ENCODE measurements around the gene MRPL24. TPM values are rescaled to one million over a fixed set of nuclear protein-coding genes. Genes with fewer than 3 reads are reported as not detected.
"Not testable (repeated sequence)": the region's sequence is repeated elsewhere in the genome, so short reads cannot be mapped to it uniquely, and the experiment has no call there.

MRPL24 gene
- total and polyA plus RNA-seq, 10 donors = 15.2 to 83.5 (median 41.0) TPM

GRCh38 chr1:156767101-156767878, 26.4 kb upstream of the MRPL24 start, which contains the start of gene PRCC:
Gene PRCC, plus strand, starts transcription at chr1:156767535. Its CDS starts 237 bp downstream, at chr1:156767772.
- H3K27me3 ChIP-seq (replicated peaks in 1 of 7) = no peaks in the 10 kb centered on the region
- H3K4me1 ChIP-seq = peaks cover 33 to 59% (median 54%) of the 10 kb centered on the region in 6 donors
- 0% methylated on average over 21 to 50 of the region's 50 CpGs for WGBS, 5 donors
- H3K27ac ChIP-seq = peak within 1 kb of the TSS; percentile 76 to 97 (median 94)
- TF ChIP-seq POLR2A (IDR thresholded peaks at IDR 0.05) (peak in 2 of 3 donors; percentile 13 to 53), CTCF (IDR thresholded peaks at IDR 0.05 in 8 of 11, conservative IDR thresholded peaks at IDR 0.05 in 3 of 11) (peak in 3 of 11 experiments; percentile 8 to 21 (median 9)), POLR2AphosphoS5 (IDR thresholded peaks at IDR 0.05) (peak; percentile 84 to 94 (median 86))
- H3K4me3 ChIP-seq = peak within 1 kb of the TSS; percentile 58 to 96 (median 78)
- H3K36me3 ChIP-seq = peaks cover 0 to 24% (median 4%) of the 10 kb centered on the region in 6 donors
- DNase-seq = peak; percentile 99
- intact Hi-C loops (cut with DNase I; ENCODE audit: low total_unique reads) = no loop called here
- no peaks in the 10 kb centered on the region for H3K9me3 ChIP-seq

GRCh38 chr1:156766298-156767100, 25.6 kb upstream of the MRPL24 start:
- peak in 1 of 3 donors; percentile 50 for TF ChIP-seq POLR2A (IDR thresholded peaks at IDR 0.05)
- peak in 2 of 11 experiments; percentile 1 to 5 for TF ChIP-seq CTCF (IDR thresholded peaks at IDR 0.05 in 8 of 11, conservative IDR thresholded peaks at IDR 0.05 in 3 of 11)
- no peak for TF ChIP-seq POLR2AphosphoS5 (IDR thresholded peaks at IDR 0.05)
- Histone ChIP-seq H3K27ac (peak overlapping the region; percentile 69 to 97 (median 94)), H3K36me3 (peaks cover 0 to 16% (median 4%) of the 10 kb centered on the region in 6 donors), H3K4me3 (peak overlapping the region; percentile 37 to 96 (median 76)), H3K27me3 (replicated peaks in 1 of 7) (no peaks in the 10 kb centered on the region), H3K9me3 (no peaks in the 10 kb centered on the region), H3K4me1 (peaks cover 33 to 51% (median 48%) of the 10 kb centered on the region in 6 donors)
- WGBS, 5 donors = 8 to 10% (median 9%) methylated on average over 14 of the region's 14 CpGs
- intact Hi-C loops (cut with DNase I; ENCODE audit: low total_unique reads) = no loop called here
- DNase-seq = peak; percentile 84

GRCh38 chr1:156765666-156766065, 24.8 kb upstream of the MRPL24 start:
- Histone ChIP-seq H3K27ac (peak overlapping the region in 4 of 8 donors; percentile 90 to 97 (median 96)), H3K4me3 (peak overlapping the region in 3 of 8 donors; percentile 55 to 96 (median 82)), H3K36me3 (peaks cover 0 to 8% (median 3%) of the 10 kb centered on the region in 6 donors), H3K27me3 (replicated peaks in 1 of 7) (no peaks in the 10 kb centered on the region), H3K9me3 (no peaks in the 10 kb centered on the region), H3K4me1 (peaks cover 26 to 43% (median 40%) of the 10 kb centered on the region in 6 donors)
- intact Hi-C loops (cut with DNase I; ENCODE audit: low total_unique reads) = no loop called here
- WGBS, 5 donors = 60 to 94% (median 81%) methylated on average over 5 of the region's 5 CpGs
- no peak for DNase-seq
- no peak for TF ChIP-seq CTCF (IDR thresholded peaks at IDR 0.05 in 8 of 11, conservative IDR thresholded peaks at IDR 0.05 in 3 of 11)
- no peak for TF ChIP-seq POLR2A (IDR thresholded peaks at IDR 0.05)
- no peak for TF ChIP-seq POLR2AphosphoS5 (IDR thresholded peaks at IDR 0.05)

GRCh38 chr1:156765136-156765535, 24.2 kb upstream of the MRPL24 start:
- H3K4me3 ChIP-seq; DNase-seq; H3K36me3 ChIP-seq; H3K9me3 ChIP-seq; H3K27ac ChIP-seq; H3K27me3 ChIP-seq (replicated peaks in 1 of 7); intact Hi-C loops (cut with DNase I; ENCODE audit: low total_unique reads): not testable (repeated sequence)
- peaks cover 21 to 38% (median 35%) of the 10 kb centered on the region in 6 donors for H3K4me1 ChIP-seq
- WGBS, 5 donors = 94 to 97% (median 95%) methylated on average over 15 of the region's 15 CpGs

Data from spleen (tissue), 11 donors.